Measurements from ENCODE around the gene CRHR1. TPM values are rescaled to one million over a fixed set of nuclear protein-coding genes. Genes with fewer than 3 reads are reported as not detected.

Gene CRHR1
- total RNA-seq, 1 experiment from 2014 or later, result not detected

DNA sequence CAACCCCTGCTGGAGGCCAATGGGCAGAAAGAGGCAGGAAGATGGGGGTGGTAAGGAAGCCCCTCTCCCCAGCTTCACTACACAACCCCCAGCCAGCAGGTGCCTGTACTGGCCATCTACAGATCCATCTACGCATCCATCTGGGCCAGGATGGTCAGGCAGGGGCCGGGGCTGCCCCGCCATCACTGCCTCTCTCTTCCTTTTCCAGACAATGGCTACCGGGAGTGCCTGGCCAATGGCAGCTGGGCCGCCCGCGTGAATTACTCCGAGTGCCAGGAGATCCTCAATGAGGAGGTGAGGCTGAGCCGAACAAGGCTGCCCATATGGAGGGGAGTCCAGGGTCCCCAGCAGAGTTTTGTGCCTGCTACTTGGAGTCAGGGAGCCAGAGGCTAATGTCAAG lies 37.0 kb downstream of the CRHR1 start:
- DNase-seq (ENCODE audit: low spot score), result no peak

- DNase-seq (ENCODE audit: low spot score), result no peak
Observed at GRCh38 chr17:45823598-45823997, 39.5 kb downstream of the CRHR1 start.

- DNase-seq (ENCODE audit: low spot score), result no peak
Observed at GRCh38 chr17:45824475-45824874, 40.4 kb downstream of the CRHR1 start.

DNA sequence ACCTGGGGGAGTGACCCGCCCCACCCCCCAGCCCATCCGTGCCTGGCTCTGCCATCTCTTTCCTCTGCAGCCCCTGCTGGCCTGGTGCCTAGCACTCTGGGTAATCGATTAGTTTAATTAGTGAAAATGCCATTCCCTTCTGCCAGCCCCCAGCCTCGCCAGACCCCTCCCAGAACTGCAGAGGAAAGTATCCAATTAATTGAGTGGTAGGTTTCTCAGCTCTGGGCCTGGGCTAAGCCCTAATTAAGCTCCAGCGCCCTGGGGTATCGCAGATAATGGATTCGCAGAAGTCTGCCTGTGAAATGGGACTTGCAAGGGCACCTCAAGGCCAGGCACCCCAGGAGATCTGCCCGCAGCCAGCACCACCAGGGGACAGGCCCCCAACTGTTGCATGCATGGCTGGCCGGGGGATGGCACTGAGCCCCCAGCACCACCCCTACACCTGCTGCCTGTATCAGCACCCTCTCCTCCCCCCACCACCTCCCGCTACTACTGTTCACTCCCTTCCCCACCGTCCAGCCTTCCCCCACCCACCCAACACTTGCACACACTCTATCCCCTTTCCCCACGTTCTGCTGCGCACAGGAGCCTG lies 40.9 kb downstream of the CRHR1 start:
- DNase-seq (ENCODE audit: low spot score), result no peak

DNA sequence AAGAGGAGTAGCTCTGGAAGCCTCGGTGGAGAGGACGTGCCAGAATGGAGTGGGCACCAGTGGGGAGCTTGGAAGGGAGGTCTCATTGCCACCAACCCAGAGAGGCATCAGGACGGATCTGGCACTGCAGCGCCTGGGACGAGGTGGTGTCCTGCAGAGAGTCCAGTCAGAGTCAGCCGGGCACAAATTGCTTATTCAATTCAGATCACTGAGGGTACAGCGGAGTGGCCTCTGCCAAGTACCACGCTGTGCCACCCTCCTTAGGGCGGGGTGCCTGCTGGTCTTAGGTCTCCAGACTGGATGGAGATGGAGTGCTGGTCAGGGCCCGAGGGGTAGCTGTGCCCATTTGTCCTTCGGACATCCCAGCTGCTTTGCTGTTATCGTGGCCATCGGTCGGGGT lies 41.7 kb downstream of the CRHR1 start:
- no peak for DNase-seq (ENCODE audit: low spot score)

- DNase-seq (ENCODE audit: low spot score), result no peak
Observed at GRCh38 chr17:45826919-45827588, 42.9 kb downstream of the CRHR1 start.

GRCh38 chr17:45828171-45828570 lies 44.1 kb downstream of the CRHR1 start:
- no peak for DNase-seq (ENCODE audit: low spot score)

- no peak for DNase-seq (ENCODE audit: low spot score)
Observed at GRCh38 chr17:45828582-45829133, 44.5 kb downstream of the CRHR1 start.

- no peak for DNase-seq (ENCODE audit: low spot score)
Observed at GRCh38 chr17:45833920-45834319, 49.8 kb downstream of the CRHR1 start.

DNA sequence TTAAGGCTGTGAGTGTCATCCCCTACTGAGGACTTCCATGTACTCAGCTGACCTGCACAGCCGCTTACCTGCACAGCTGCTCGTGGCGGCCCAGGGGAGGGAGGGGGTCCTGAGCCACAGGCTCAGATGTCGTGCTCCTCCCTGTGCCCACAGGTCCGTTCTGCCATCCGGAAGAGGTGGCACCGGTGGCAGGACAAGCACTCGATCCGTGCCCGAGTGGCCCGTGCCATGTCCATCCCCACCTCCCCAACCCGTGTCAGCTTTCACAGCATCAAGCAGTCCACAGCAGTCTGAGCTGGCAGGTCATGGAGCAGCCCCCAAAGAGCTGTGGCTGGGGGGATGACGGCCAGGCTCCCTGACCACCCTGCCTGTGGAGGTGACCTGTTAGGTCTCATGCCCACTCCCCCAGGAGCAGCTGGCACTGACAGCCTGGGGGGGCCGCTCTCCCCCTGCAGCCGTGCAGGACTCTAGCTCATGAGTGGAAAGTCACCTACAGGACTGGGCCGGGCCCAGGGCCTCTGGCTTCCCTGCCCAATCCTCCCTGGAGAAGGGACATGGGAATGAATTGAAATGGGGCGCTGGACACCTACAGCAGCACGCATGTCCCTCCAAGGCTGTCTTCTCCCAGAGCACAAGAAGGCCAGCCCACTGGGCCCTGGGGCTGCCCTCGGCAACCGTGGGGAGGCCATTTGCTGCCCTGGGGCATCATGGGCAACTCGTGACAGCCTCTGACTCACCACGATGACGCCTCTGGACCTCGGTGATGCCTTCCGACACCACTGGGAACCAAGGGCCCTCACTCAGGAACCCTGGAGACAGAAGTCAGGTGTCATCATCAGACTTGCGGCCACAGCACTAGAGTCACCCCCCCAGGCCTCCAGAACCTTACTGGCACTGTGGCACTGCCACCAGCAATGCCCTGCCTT lies 50.6 kb downstream of the CRHR1 start:
- DNase-seq (ENCODE audit: low spot score), result no peak

DNA sequence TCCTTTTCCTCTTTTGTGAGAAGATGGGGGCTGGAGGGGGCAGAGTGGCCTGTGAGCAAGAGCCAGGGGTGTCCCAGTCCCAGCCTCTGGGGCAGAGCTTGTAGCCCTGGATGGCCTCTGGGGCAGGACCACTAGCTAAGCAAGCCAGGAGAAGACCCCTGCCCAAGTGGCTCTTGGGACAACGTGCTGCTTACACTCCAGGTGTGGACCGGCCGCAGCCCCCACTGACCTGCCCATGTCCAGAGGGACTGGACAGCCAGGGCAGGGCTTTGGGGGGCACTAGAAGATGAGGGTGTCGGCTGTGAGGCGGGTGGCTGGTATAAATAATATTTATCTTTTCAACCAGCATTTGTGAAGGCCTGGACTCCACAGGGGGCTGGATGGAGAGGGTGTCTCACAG lies 51.4 kb downstream of the CRHR1 start:
- DNase-seq (ENCODE audit: low spot score), result no peak

- no peak for DNase-seq (ENCODE audit: low spot score)
Observed at GRCh38 chr17:45836047-45837044, 52.2 kb downstream of the CRHR1 start.

- DNase-seq (ENCODE audit: low spot score), result no peak
Observed at GRCh38 chr17:45837187-45837586, 53.1 kb downstream of the CRHR1 start.

- no peak for DNase-seq (ENCODE audit: low spot score)
Observed at GRCh38 chr17:45837603-45838002, 53.5 kb downstream of the CRHR1 start.

- DNase-seq (ENCODE audit: low spot score), result no peak
Observed at GRCh38 chr17:45838751-45839295, 54.7 kb downstream of the CRHR1 start.

DNA sequence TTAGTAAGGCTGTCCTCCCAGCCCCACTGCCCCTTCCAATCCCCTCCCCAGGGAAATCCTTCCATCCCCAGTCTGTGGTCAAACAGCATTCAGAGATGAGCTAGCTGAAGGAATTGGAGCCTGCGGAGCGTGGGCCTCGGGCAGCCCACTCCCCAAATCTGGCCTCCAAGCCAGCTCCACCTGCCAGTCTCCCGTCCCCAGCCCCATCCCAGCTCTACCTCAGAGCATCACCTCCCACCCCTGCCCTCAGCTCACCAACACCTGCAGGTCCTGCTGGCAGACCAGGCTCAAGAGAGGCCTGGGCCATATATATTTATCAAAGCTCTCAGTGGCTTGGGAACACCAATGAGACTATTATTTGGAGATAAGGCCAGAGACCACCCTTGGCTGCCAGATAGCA lies 55.3 kb downstream of the CRHR1 start:
- DNase-seq (ENCODE audit: low spot score), result no peak

DNA sequence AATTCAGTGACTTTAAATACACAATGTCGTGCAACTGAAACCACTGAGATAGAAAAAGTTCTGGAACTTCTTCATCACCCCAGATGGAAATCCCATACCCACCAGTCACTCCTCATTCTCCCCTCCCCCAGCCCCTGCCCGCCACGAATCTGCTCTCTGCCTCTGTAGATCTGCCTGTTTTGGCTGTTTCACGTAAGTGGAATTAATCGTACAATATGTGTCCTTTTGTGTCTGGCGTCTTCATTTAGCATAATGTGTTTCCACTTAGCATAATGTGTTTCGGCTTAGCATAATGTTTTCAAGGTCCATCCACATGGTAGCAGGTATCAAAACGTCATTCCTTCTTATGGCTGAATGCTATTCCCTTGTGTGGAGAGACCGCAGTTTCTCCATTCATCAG lies 57.1 kb downstream of the CRHR1 start:
- no peak for DNase-seq (ENCODE audit: low spot score)

DNA sequence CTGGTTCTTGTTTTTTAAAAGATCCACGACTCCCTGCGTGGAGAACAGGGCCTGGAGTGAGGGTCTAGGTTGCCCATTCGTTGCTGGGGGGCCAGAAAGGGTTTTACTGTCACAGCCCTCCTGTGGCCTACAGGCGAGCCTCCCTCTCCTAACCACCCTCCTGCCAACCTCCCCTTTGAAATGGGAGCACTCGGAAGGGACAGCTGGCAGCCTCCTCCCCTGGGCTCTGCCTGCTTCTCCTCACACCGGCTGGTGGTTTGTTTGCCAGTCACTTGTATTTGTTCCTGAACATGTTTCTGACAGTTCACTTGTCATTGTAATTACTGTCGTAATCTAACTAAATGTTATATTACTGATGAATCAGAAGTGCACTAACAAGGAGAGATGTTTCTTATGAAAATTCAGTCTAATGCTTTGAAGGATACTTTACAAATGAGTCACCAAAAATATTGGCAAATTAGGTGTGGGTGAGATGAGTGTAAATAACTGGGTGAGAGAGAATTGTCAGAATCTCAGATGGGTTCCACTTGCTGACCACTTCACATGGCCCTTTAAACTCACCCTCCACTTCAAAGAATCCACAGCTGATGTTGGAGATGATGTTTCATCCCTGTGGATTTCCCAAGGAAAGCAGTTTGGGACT lies 57.9 kb downstream of the CRHR1 start:
- no peak for DNase-seq (ENCODE audit: low spot score)

DNA sequence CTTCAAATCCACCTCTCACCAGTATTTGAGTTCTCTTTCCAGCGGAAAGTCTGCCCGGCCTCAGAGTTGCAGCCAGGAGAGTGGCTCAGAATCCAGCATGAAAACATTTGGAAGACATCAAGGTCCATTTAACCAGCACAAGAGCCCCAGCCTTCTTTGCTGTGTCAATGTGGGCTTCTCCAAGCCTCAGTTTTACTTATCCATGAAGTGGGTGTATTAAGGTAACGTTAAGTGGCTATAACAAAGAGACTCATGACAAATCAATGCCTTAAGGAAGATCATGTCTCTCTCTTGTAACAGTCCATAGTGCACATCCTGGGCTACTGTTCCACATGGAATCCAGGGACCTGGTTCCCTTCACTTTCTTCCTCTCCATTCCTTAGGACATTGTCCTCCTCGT lies 59.6 kb downstream of the CRHR1 start:
- no peak for DNase-seq (ENCODE audit: low spot score)

- DNase-seq (ENCODE audit: low spot score), result no peak
Observed at GRCh38 chr17:45844695-45845375, 60.7 kb downstream of the CRHR1 start, which contains the start of gene SPPL2C. SPPL2C (plus strand) TSS chr17:45844881; CDS start chr17:45844907, 26 bp downstream.

All from HT-29 (cell line).